ENCODE measurements around the gene JDP2.

GRCh38 chr14:75448209-75448608, 20.4 kb downstream of the JDP2 start:
- no peak for TF ChIP-seq RAD21 (IDR thresholded peaks at IDR 0.05; ENCODE audit: low read depth)
- no peak for TF ChIP-seq NFIC (IDR thresholded peaks at IDR 0.05)
- no peak for TF ChIP-seq FOXM1 (IDR thresholded peaks at IDR 0.05; ENCODE audit: borderline replicate concordance, low read depth)
- TF ChIP-seq TAF1 (IDR thresholded peaks at IDR 0.05; ENCODE audit: low read depth): no peak
- TF ChIP-seq CEBPB (IDR thresholded peaks at IDR 0.05): no peak
- TF ChIP-seq, protein P1, sequence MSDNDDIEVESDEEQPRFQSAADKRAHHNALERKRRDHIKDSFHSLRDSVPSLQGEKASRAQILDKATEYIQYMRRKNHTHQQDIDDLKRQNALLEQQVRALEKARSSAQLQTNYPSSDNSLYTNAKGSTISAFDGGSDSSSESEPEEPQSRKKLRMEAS (IDR thresholded peaks at IDR 0.05): no peak
- no peak for TF ChIP-seq EP300 (IDR thresholded peaks at IDR 0.05; ENCODE audit: borderline replicate concordance)
- no peak for TF ChIP-seq TCF12 (IDR thresholded peaks at IDR 0.05; ENCODE audit: low read depth)
- no peak for TF ChIP-seq REST (IDR thresholded peaks at IDR 0.05; ENCODE audit: low read depth)

All from Ishikawa (cell line).